Measurements from ENCODE around the gene SETD1A. TPM values are rescaled to one million over a fixed set of nuclear protein-coding genes. Genes with fewer than 3 reads are reported as not detected.
"Not testable (repeated sequence)": the region's sequence is repeated elsewhere in the genome, so short reads cannot be mapped to it uniquely, and the experiment has no call there.

The SETD1A gene
- total and polyA plus RNA-seq, 12 donors = 2.3 to 40.1 (median 12.8) TPM

GRCh38 chr16:30934827-30935557 is 22.6 kb upstream of the SETD1A start:
- TF ChIP-seq CTCF (IDR thresholded peaks at IDR 0.05) = peak; percentile 29 to 74 (median 60)
- no peak for TF ChIP-seq POLR2A (IDR thresholded peaks at IDR 0.05)
- WGBS, 4 donors = 49 to 59% (median 50%) methylated on average over 12 of the region's 12 CpGs
- peak in 6 of 7 donors; percentile 72 to 89 (median 80) for DNase-seq
- peak overlapping the region in 1 of 5 donors; percentile 29 for H3K27ac ChIP-seq
- no peaks in the 10 kb centered on the region for H3K27me3 ChIP-seq
- H3K9me3 ChIP-seq (replicated peaks in 1 of 3) = no peaks in the 10 kb centered on the region
- H3K4me3 ChIP-seq = no peak overlapping the region
- peaks cover 0 to 33% of the 10 kb centered on the region in 2 donors for H3K36me3 ChIP-seq (replicated peaks in 1 of 2)
- H3K4me1 ChIP-seq (replicated peaks in 1 of 2) = no peaks in the 10 kb centered on the region
- intact Hi-C loops (cut with DNase I) = no loop called here

GRCh38 chr16:30937692-30938091 is 19.9 kb upstream of the SETD1A start:
- intact Hi-C loops (cut with DNase I) = no loop called here
- 45 to 59% (median 54%) methylated on average over 4 to 5 of the region's 5 CpGs for WGBS, 4 donors
- TF ChIP-seq CTCF (IDR thresholded peaks at IDR 0.05) (no peak), POLR2A (IDR thresholded peaks at IDR 0.05) (no peak)
- Histone ChIP-seq H3K4me3 (no peak overlapping the region), H3K27ac (peak overlapping the region in 2 of 5 donors; percentile 13 to 52), H3K4me1 (replicated peaks in 1 of 2) (no peaks in the 10 kb centered on the region), H3K36me3 (replicated peaks in 1 of 2) (peaks cover 0 to 17% of the 10 kb centered on the region in 2 donors), H3K27me3 (no peaks in the 10 kb centered on the region), H3K9me3 (replicated peaks in 1 of 3) (no peaks in the 10 kb centered on the region)
- no peak for DNase-seq

GRCh38 chr16:30939571-30939970 is 18.0 kb upstream of the SETD1A start:
- 86 to 92% (median 92%) methylated on average over 8 of the region's 8 CpGs for WGBS, 4 donors
- H3K27ac ChIP-seq; H3K9me3 ChIP-seq (replicated peaks in 1 of 3); H3K27me3 ChIP-seq; intact Hi-C loops (cut with DNase I); H3K4me1 ChIP-seq (replicated peaks in 1 of 2); H3K4me3 ChIP-seq; DNase-seq: not testable (repeated sequence)
- peaks cover 0 to 17% of the 10 kb centered on the region in 2 donors for H3K36me3 ChIP-seq (replicated peaks in 1 of 2)

GRCh38 chr16:30941600-30942425 is 15.7 kb upstream of the SETD1A start:
- peak; percentile 76 to 93 (median 85) for DNase-seq
- intact Hi-C loops (cut with DNase I) = no loop called here
- Histone ChIP-seq H3K4me3 (no peak overlapping the region), H3K27ac (peak overlapping the region in 3 of 5 donors; percentile 13 to 69 (median 24)), H3K4me1 (replicated peaks in 1 of 2) (no peaks in the 10 kb centered on the region), H3K36me3 (replicated peaks in 1 of 2) (peaks cover 0 to 20% of the 10 kb centered on the region in 2 donors), H3K27me3 (no peaks in the 10 kb centered on the region), H3K9me3 (replicated peaks in 1 of 3) (no peaks in the 10 kb centered on the region)
- WGBS, 4 donors = 22 to 75% (median 48%) methylated on average over 4 to 15 of the region's 15 CpGs
- TF ChIP-seq POLR2A (IDR thresholded peaks at IDR 0.05) (no peak), CTCF (IDR thresholded peaks at IDR 0.05) (peak; percentile 66 to 88 (median 80))

Measured in adrenal gland (tissue), 12 donors.